H1 (cell line): ENCODE results near the gene MSL1.

Experiments
- ASH2L ChIP-seq: fragments of 200-600, 300-600 bp; sonication (generic); IDR thresholded peaks from one replicate; pipeline ENCODE4 v1.7.1; 2017; ENCODE audit warnings: low read length
- EP300 ChIP-seq, 2 experiments: IDR thresholded peaks; 1 replicate in 1 of 2; 2 replicates in 1 of 2; pipeline ENCODE4 v1.6.1; 2011 to 2012; ENCODE audit warnings: low read depth in 2 of 2, low read length in 2 of 2, mild to moderate bottlenecking in 2 of 2, borderline replicate concordance in 1 of 2, inconsistent platforms in 1 of 2, moderate library complexity in 1 of 2
- GTF2F1 ChIP-seq: IDR thresholded peaks from 2 replicates; pipeline ENCODE4 v1.6.1; 2012; ENCODE audit warnings: low read depth, low read length, improper control_type of control experiment, borderline replicate concordance
- NANOG ChIP-seq: IDR thresholded peaks from 2 replicates; pipeline ENCODE4 v1.6.1; 2011; ENCODE audit warnings: low read length, low read depth, mild to moderate bottlenecking, inconsistent platforms; ENCODE audit not compliant: insufficient read depth, poor library complexity, severe bottlenecking
- POLR2A ChIP-seq, 2 experiments: IDR thresholded peaks; 1 replicate in 1 of 2; 2 replicates in 1 of 2; pipeline ENCODE4 v1.6.1; 2011; ENCODE audit warnings: low read depth in 2 of 2, low read length in 2 of 2, mild to moderate bottlenecking in 2 of 2; ENCODE audit errors: control extremely low read depth in 1 of 2
- POLR2AphosphoS5 ChIP-seq: IDR thresholded peaks from 2 replicates; pipeline ENCODE4 v1.6.1; 2011; ENCODE audit warnings: low read depth, low read length
- TF ChIP-seq, protein P1 (sequence below), 3 experiments: IDR thresholded peaks; 1 replicate in 2 of 3; 2 replicates in 1 of 3; pipeline versions ENCODE4 v1.5.1 to v1.6.1; 2011; ENCODE audit warnings: low read length in 3 of 3, mild to moderate bottlenecking in 3 of 3, inconsistent platforms in 2 of 3, low read depth in 1 of 3, moderate library complexity in 1 of 3; ENCODE audit not compliant: insufficient read depth in 1 of 3; ENCODE audit errors: control extremely low read depth in 1 of 3

DNA sequence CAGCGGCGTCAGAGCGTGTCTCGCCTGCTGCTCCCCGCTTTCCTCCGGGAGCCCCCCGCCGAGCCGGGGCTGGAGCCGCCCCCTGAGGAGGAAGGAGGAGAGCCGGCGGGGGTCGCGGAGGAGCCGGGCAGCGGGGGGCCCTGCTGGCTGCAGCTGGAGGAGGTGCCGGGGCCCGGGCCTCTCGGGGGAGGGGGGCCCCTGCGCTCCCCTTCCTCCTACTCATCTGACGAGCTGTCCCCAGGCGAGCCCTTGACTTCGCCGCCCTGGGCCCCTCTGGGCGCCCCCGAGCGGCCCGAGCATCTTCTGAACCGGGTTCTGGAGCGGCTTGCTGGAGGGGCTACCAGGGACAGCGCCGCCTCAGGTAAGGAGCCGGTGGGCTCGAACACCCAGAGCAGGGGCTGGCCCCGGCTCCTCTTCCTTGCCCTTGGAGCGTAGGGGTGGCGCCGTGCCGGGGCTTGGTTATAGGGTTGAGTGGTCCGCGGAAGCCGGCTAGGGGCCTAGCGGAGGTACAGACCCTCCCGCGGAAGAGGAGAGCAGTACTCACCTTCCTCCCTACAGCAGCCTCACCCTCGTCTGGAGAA lies 56.3 kb downstream of the MSL1 start:
- TF ChIP-seq EP300 (IDR thresholded peaks at IDR 0.05; ENCODE audit: borderline replicate concordance in 1 of 2, low read depth in 2 of 2, low read length in 2 of 2) (no peak), NANOG (no peak), ASH2L (no peak), POLR2A (IDR thresholded peaks at IDR 0.05; ENCODE audit: control extremely low read depth in 1 of 2, low read depth in 2 of 2, low read length in 2 of 2) (no peak; a peak in 1 of 3 replicates), POLR2AphosphoS5 (no peak), GTF2F1 (no peak)
- TF ChIP-seq, protein P1, sequence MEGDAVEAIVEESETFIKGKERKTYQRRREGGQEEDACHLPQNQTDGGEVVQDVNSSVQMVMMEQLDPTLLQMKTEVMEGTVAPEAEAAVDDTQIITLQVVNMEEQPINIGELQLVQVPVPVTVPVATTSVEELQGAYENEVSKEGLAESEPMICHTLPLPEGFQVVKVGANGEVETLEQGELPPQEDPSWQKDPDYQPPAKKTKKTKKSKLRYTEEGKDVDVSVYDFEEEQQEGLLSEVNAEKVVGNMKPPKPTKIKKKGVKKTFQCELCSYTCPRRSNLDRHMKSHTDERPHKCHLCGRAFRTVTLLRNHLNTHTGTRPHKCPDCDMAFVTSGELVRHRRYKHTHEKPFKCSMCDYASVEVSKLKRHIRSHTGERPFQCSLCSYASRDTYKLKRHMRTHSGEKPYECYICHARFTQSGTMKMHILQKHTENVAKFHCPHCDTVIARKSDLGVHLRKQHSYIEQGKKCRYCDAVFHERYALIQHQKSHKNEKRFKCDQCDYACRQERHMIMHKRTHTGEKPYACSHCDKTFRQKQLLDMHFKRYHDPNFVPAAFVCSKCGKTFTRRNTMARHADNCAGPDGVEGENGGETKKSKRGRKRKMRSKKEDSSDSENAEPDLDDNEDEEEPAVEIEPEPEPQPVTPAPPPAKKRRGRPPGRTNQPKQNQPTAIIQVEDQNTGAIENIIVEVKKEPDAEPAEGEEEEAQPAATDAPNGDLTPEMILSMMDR (IDR thresholded peaks at IDR 0.05; ENCODE audit: control extremely low read depth in 1 of 3, insufficient read depth in 1 of 3, low read depth in 1 of 3, low read length in 3 of 3) = peak; percentile 15 to 49 (median 18)
